Duodenal mucosa (tissue), 2 donors: ENCODE data around the gene OSBP2.
"Not testable (repeated sequence)": the region's sequence is repeated elsewhere in the genome, so short reads cannot be mapped to it uniquely, and the experiment has no call there.

ENCODE experiments used
- H3K27ac ChIP-seq: one replicate; pipeline ENCODE4 v1.7.0; 2013; ENCODE audit warnings: low read depth, low read length
- H3K27me3 ChIP-seq, 2 donors: one replicate each; pipeline ENCODE4 v1.7.0; 2013; ENCODE audit warnings: low read length in 2 of 2, control low read depth in 1 of 2; ENCODE audit not compliant: insufficient read depth in 2 of 2, control insufficient read depth in 1 of 2
- H3K36me3 ChIP-seq, 2 donors: one replicate each; pipeline ENCODE4 v1.7.0; 2013; ENCODE audit warnings: low read length in 2 of 2, control low read depth in 1 of 2; ENCODE audit not compliant: insufficient read depth in 2 of 2, control insufficient read depth in 1 of 2
- H3K4me1 ChIP-seq, 2 donors: one replicate each; pipeline ENCODE4 v1.7.0; 2013; ENCODE audit warnings: low read length in 2 of 2, control low read depth in 1 of 2; ENCODE audit not compliant: insufficient read depth in 2 of 2, control insufficient read depth in 1 of 2
- H3K4me3 ChIP-seq, 2 donors: one replicate each; pipeline ENCODE4 v1.7.0; 2013; ENCODE audit warnings: low read length in 2 of 2, low read depth in 1 of 2
- H3K9ac ChIP-seq, 2 donors: one replicate each; pipeline ENCODE4 v1.7.0; 2013; ENCODE audit warnings: low read length in 2 of 2, low read depth in 1 of 2
- H3K9me3 ChIP-seq, 2 donors: one replicate each; pipeline ENCODE4 v1.7.0; 2013; ENCODE audit warnings: low read length in 2 of 2, control low read depth in 1 of 2; ENCODE audit not compliant: control insufficient read depth in 1 of 2

OSBP2 gene

DNA sequence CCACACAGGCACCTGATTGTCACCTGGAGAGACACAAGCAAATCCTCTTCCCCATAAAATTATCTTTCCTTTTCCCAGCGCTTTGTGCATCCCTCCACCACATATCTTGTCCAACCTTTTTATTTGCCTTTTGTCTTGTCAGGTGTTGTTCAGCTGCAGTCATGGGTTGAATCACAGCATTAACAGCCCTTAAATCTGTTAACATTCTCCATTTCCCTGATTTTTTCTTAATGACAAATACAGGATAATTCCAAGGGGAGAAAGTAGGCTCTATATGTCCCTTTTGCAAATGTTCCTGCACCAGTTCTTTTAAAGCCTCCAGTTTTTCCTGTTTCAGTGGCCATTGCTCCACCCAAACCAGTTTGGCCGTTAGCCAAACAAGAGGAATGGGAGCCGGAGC, 18.1 kb upstream of the OSBP2 start:
- H3K36me3 ChIP-seq, H3K27ac ChIP-seq, H3K4me1 ChIP-seq, H3K9me3 ChIP-seq, H3K9ac ChIP-seq, H3K27me3 ChIP-seq, H3K4me3 ChIP-seq: not testable (repeated sequence)

DNA sequence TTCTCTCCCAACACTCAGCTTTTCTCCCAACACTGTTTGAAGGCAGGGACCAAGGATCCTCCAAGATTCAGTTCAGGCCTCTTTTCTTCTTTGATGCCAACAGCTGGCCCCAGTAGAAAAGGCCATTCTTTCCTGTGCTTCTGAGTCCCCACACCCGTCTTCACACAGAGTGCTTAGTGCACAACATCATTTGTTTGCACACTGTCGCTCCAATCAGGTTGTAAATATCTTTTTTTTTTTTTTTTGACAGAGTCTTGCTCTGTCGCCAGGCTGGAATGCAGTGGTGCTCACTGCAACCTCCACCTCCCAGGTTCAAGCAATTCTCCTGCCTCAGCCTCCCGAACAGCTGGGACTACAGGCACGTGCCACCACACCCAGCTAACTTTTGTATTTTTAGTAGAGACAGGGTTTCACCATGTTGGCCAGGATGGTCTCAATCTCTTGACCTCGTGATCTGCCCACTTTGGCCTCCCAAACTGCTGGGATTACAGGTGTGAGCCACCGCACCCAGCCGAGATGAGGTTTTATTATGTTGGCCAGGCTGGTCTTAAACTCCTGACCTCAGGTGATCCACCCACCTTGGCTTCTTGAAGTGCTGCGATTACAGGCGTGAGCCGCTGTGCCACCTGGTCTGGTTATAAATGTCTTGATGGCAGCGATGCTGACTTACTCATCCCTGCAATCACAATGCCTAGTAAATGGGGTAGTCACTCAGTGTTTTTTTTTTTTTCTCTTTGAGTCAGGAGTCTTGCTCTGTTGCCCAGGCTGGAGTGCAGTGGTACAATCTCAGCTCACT, 14.6 kb upstream of the OSBP2 start:
- H3K9ac ChIP-seq, H3K27ac ChIP-seq, H3K27me3 ChIP-seq, H3K4me1 ChIP-seq, H3K4me3 ChIP-seq, H3K36me3 ChIP-seq, H3K9me3 ChIP-seq: not testable (repeated sequence)

DNA sequence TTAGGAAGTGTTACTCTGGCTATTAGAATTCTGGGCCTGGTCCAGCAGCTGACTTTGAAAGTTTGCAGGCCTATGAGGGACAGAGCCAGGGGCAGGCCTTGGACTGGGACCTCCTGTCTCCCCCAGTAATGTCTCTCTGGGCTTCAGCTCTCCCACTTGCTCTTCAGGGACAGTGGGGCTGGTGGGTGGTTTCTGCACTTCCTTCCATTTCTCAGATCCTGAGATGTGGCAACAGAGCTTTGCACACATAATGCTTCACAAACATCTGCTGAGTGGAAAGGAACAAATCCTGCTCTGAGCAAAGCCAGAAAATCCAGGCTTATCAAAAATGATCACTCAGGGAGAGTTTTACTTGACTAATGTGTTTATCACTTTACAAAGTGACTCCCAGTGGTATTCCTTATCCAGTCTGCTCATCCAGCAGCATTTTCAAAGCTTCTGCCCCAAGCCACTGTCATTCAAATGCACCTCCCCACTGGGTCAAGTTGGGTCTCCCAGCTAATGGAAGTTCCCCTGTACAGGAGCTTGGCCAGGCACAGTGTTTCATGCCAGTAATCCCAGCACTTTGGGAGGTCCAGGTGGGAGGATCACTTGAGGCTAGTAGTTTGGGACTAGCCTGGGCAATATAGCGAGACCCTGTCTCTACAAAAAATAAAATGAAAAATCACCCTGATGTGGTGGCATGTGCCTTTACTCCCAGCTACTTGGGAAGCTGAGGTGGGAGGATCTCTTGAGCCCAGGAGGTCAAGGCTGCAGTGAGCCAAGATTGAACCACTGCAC, 13.5 kb upstream of the OSBP2 start:
- no peaks in the 10 kb centered on the region for H3K27me3 ChIP-seq
- no peak overlapping the region for H3K4me3 ChIP-seq
- H3K27ac ChIP-seq = no peak overlapping the region
- no peak overlapping the region for H3K9ac ChIP-seq
- H3K4me1 ChIP-seq = peaks cover 0 to 3% of the 10 kb centered on the region in 2 donors
- no peaks in the 10 kb centered on the region for H3K36me3 ChIP-seq
- H3K9me3 ChIP-seq = no peaks in the 10 kb centered on the region

DNA sequence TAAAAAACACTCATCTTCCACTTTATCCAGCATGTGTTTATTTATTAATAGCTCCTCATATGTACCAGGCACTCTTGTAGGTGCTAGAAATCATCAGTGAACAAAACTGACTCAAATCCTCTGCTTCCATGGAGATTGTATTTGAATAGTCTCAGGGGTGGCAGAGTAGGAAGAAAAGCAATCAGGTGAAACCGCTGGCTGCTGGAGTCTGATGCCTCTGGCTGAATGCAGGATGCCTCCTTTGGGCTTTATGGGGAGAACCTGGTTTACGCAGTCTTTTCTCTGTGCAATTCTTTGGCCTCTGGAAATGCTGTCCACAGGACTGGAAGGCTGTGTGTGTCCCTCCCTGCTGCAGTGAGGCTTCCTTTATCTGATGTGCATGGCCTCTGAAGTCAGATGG, 12.8 kb upstream of the OSBP2 start:
- no peaks in the 10 kb centered on the region for H3K9me3 ChIP-seq
- H3K36me3 ChIP-seq = no peaks in the 10 kb centered on the region
- no peaks in the 10 kb centered on the region for H3K27me3 ChIP-seq

DNA sequence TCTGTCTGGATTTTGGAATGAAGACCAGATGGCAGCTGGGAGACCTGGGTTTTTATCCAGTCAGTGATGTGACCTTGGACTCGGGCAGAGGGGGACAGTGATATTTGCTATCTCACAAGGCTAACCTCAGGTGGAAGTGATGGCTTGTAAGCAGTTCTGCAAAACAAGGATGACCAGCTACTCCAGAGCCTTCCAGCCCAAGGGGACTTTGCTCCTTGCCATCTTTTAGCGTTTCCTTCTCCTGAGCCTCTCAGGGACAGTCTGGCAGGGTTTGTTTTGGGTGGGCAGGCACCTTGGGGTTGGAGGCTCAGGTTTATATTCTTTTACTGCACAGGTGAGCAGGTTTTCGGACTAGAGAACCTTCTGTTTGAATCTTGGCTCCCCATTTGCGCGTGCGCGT, 9.5 kb upstream of the OSBP2 start:
- H3K27ac ChIP-seq = no peak overlapping the region
- H3K4me1 ChIP-seq = peaks cover 0 to 3% of the 10 kb centered on the region in 2 donors
- H3K9me3 ChIP-seq = no peaks in the 10 kb centered on the region
- no peak overlapping the region for H3K4me3 ChIP-seq
- H3K9ac ChIP-seq = no peak overlapping the region
- no peaks in the 10 kb centered on the region for H3K36me3 ChIP-seq
- no peaks in the 10 kb centered on the region for H3K27me3 ChIP-seq

More for the DNA sequence above, 12.8 kb upstream of the OSBP2 start:
- Histone ChIP-seq H3K27ac (no peak overlapping the region), H3K4me3 (no peak overlapping the region), H3K4me1 (peaks cover 0 to 3% of the 10 kb centered on the region in 2 donors), H3K9ac (no peak overlapping the region)

DNA sequence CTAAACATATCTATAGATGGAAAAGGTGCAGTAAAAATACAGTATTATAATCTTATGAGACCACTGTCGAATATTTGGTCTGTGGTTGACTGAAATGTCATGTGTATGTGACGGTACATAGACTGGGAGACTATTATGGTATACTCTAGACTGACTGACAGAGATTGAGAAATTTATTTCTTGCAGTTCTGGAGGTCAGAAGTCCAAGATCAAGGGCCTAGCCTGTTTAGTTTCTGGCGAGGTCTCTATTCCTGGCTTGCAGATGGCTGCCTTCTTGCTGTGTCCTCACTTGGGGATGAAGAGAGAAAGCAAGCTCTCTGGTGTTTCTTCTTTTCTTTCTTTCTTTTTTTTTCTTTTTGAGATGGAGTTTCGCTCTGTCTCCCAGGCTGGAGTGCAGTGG, 7.3 kb upstream of the OSBP2 start:
- no peak overlapping the region for H3K27ac ChIP-seq
- H3K27me3 ChIP-seq = no peaks in the 10 kb centered on the region
- no peak overlapping the region for H3K9ac ChIP-seq
- peaks cover 0 to 3% of the 10 kb centered on the region in 2 donors for H3K4me1 ChIP-seq
- no peaks in the 10 kb centered on the region for H3K9me3 ChIP-seq
- no peak overlapping the region for H3K4me3 ChIP-seq
- H3K36me3 ChIP-seq = no peaks in the 10 kb centered on the region

DNA sequence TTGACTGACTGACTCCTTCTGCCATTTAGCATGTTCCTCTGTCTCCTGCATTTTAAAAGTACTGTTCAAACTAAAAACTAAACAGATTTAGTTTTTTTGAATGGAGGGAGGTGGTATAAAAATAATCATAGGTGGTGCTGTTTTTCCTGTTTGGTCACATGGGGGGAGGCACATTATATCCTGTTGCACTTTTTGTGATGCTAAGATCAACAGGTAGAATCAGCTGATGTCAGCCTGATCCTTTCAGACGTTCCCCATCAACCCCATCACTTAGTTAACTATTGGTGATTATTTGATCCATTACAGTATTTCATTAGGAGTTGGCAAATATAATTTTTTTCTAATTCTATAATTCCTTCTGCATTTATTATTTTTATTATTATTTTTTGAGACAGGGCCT, 5.1 kb upstream of the OSBP2 start:
- Histone ChIP-seq H3K36me3 (no peaks in the 10 kb centered on the region), H3K27ac (no peak overlapping the region), H3K4me1 (peaks cover 0 to 3% of the 10 kb centered on the region in 2 donors), H3K27me3 (no peaks in the 10 kb centered on the region), H3K9me3 (no peaks in the 10 kb centered on the region), H3K4me3 (no peak overlapping the region), H3K9ac (no peak overlapping the region)

DNA sequence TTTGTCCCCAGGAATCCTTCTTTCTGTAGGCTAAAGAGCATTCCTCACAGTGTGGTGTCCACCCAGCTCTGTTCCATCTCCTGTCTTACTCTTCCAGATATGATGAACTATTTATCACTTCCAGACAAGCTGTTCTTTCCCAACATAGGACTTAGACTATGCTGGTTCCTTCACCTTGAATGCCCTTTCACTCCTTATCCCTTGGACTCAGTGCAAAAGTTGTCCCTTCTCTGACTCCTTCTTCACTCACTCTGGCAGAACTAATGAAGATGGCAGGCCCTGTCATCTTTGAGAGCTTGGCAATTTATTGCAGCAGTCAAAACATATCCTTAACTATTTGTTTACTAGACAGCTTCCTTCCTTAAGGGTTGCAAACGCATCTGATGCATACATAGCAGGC, 3.5 kb upstream of the OSBP2 start:
- no peaks in the 10 kb centered on the region for H3K36me3 ChIP-seq
- no peak overlapping the region for H3K9ac ChIP-seq
- H3K4me1 ChIP-seq = peaks cover 0 to 6% of the 10 kb centered on the region in 2 donors
- no peaks in the 10 kb centered on the region for H3K9me3 ChIP-seq
- H3K27me3 ChIP-seq = peaks cover 0 to 6% of the 10 kb centered on the region in 2 donors
- H3K27ac ChIP-seq = no peak overlapping the region
- H3K4me3 ChIP-seq = no peak overlapping the region

DNA sequence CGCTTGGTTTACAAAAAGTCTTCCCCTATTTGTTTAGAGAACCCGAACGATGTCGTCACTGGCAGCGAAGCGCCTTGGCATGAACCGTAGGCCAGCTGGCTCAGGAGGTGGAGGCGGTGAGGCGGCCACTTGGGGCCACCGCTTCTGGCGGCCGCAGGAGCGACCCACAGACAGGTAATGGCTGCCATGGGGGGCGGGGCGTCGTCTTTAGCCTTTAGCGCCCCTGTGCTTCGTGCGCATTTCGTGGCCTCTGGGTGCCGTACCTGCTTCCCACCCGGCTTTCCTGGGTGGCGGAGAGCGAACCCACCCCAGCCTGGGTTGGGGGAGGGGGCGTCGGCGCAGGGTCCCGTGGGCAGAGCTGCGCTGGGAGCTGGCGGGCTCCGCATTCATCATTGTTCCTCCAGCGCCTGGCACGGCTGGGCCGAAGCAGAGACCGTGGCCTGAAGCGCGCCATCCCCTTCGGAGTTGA, 469 bp upstream of the OSBP2 start:
- Histone ChIP-seq H3K4me3 (peak overlapping the region; percentile 62 to 73), H3K9ac (peak overlapping the region; percentile 39 to 60), H3K4me1 (peaks cover 0 to 6% of the 10 kb centered on the region in 2 donors), H3K27me3 (peaks cover 0 to 6% of the 10 kb centered on the region in 2 donors), H3K9me3 (no peaks in the 10 kb centered on the region), H3K36me3 (no peaks in the 10 kb centered on the region), H3K27ac (peak overlapping the region; percentile 36)

DNA sequence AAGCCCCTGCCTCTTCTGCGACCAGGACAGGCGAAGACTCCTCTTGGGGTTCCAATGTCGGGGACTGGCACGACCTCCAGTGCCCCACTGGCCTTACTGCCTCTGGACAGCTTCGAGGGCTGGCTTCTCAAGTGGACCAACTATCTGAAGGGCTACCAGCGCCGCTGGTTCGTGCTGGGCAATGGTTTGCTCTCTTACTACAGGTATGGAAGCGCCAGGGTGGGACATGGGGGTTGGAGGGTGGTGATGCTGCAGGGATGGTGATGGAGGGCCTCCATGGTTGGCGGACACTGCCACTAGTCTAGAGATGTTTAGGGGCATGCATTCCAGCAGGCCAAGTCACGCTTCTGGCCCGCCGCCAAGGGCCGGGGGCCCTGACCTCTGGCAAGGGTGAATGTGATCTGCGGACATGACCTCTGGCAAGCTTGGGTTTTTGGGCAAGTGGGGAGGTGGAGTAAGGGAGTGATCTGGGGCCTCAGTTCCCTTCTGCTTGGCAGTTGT, 727 bp downstream of the OSBP2 start:
- Histone ChIP-seq H3K36me3 (no peaks in the 10 kb centered on the region), H3K4me3 (peak overlapping the region; percentile 62 to 74), H3K4me1 (peaks cover 0 to 6% of the 10 kb centered on the region in 2 donors), H3K27ac (no peak overlapping the region), H3K27me3 (peaks cover 0 to 6% of the 10 kb centered on the region in 2 donors), H3K9me3 (no peaks in the 10 kb centered on the region), H3K9ac (peak overlapping the region; percentile 42 to 60)
